ENCODE data around the gene C2.

GRCh38 chr6:31918069-31918720 is 9.3 kb upstream of the C2 start:
- TF ChIP-seq POLR2AphosphoS5 (IDR thresholded peaks at IDR 0.05; ENCODE audit: insufficient read depth in 1 of 2, low read depth in 1 of 2) (no peak), CTCF (IDR thresholded peaks at IDR 0.05) (no peak), POLR2A (IDR thresholded peaks at IDR 0.05) (no peak)

All from vagina (tissue), 2 donors.